HEK293T (cell line): ENCODE measurements around the gene SYTL2.

Source experiments
- ELF4 ChIP-seq: fragments of 450-650 bp; IDR thresholded peaks from 2 replicates; pipeline ENCODE4 v1.6.1; 2017; ENCODE audit warnings: antibody characterized with exemption
- FOXK2 ChIP-seq: fragments of 450-650 bp; IDR thresholded peaks from 2 replicates; pipeline ENCODE4 v1.6.1; 2016; ENCODE audit warnings: mild to moderate bottlenecking
- FOXM1 ChIP-seq: fragments of 450-650 bp; IDR thresholded peaks from 2 replicates; pipeline ENCODE4 v1.6.1; 2017; ENCODE audit warnings: mild to moderate bottlenecking, borderline replicate concordance
- HDGF ChIP-seq: fragments of 450-650 bp; IDR thresholded peaks from 2 replicates; pipeline ENCODE4 v1.6.1; 2017; ENCODE audit warnings: antibody characterized with exemption, borderline replicate concordance
- NFRKB ChIP-seq: fragments of 450-650 bp; IDR thresholded peaks from 2 replicates; pipeline ENCODE4 v1.6.1; 2016; ENCODE audit warnings: mild to moderate bottlenecking, moderate library complexity
- SP1 ChIP-seq: fragments of 450-650 bp; IDR thresholded peaks from 2 replicates; pipeline ENCODE4 v1.6.1; 2017
- SUZ12 ChIP-seq: fragments of 450-650 bp; IDR thresholded peaks from 2 replicates; pipeline ENCODE4 v1.6.1; 2016; ENCODE audit warnings: mild to moderate bottlenecking
- TARDBP ChIP-seq: fragments of 450-650 bp; IDR thresholded peaks from 2 replicates; pipeline ENCODE4 v1.6.1; 2016
- ZNF384 ChIP-seq: fragments of 450-650 bp; IDR thresholded peaks from 2 replicates; pipeline ENCODE4 v1.6.1; 2016

DNA sequence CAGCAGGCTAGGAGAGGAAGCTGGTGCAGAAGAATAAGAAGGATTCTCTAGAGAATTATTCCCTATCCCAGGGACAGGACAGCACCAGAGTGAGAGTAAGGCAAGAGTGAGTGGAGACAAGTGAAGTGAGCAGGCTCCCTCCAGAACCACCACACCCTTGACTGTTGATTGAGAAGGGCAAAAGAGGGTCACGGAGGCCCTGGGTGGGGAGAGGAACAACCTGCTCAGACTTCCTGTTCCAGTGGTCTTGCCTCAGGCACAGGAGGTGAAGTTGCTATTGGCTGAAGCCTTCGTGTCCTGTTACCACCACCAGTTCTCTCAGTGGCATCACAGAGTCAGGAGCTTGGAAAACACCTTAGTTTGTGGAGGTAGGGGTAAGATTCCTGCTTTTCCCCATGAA is 73.2 kb downstream of the SYTL2 start:
- TF ChIP-seq HDGF (no peak), SUZ12 (no peak), NFRKB (no peak), ELF4 (no peak), TARDBP (no peak), SP1 (no peak), FOXK2 (no peak), ZNF384 (no peak), FOXM1 (no peak)
